ENCODE results near the gene ITSN2.
"Not testable (repeated sequence)": the region's sequence is repeated elsewhere in the genome, so short reads cannot be mapped to it uniquely, and the experiment has no call there.

The ITSN2 gene

DNA sequence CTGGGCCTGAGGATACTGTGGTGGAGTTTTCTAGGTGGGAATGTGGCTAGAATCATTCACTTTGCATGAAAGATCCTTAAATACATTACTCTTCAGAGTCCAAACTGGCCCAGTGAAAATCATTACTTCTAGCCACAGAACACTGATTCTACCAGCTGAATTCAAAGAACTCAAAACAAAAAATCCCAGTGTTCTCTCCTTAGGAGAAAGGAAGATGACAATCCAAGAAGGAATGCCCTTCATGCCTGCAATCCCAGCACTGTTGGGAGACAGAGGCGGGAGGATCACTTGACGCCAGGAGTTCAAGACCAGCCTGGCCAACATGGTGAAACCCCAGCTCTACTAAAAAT is 150.3 kb downstream of the ITSN2 start:
- no peak for DNase-seq

DNA sequence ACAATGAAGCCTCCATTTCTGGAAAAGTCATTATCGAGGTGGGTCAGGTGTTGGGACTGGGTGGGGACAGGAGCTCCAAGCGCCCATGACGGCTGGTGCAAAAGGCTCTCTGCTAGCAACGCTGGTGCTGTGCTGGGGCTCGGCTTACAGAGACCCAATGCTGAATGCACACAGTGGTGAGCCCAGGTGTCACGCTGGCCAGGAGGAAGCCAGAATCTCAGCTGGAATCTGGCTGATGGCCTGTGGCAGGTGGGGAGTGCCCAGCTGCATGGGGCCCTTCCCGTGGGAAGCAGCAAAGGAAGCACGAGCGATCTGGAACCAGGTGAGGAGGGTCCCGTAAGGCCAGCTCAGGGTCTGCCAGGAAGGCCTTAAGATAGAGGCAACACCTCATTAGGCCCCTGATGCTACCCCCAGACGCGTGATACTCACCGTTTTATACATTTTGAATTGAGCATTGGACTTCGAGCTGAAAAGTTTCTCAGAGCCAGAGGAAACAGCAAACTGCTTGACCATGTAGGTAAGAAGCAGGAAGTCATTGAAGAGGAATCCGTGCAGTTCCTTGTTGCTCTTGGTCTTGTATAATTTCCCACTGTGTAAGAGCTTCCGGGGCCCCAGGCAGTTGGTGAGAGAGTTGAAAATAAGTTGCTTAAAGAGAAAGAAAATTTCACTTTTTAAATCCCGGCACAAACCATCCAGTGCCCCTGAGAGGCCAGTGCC is 150.8 kb downstream of the ITSN2 start:
- DNase-seq, result no peak

DNA sequence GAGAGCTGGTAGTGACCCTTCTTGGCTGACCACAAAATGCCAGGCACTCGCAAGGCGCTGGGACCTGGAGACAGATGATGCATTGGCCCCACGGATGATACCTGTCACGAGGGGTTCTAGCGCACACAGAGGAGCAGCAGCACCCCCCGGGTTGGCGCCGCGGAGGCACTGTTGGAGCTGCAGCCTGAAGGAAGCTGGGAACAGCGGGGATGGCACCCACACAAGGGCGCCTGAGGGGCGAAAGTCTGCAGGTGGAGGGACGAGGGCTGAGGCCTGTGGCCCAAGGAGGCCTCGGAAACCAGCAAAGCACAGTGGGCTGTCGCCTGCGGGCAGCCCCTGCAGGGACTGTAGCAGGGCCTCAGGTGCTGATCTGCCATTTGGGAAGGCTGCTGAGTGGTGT is 151.8 kb downstream of the ITSN2 start:
- no peak for DNase-seq

DNA sequence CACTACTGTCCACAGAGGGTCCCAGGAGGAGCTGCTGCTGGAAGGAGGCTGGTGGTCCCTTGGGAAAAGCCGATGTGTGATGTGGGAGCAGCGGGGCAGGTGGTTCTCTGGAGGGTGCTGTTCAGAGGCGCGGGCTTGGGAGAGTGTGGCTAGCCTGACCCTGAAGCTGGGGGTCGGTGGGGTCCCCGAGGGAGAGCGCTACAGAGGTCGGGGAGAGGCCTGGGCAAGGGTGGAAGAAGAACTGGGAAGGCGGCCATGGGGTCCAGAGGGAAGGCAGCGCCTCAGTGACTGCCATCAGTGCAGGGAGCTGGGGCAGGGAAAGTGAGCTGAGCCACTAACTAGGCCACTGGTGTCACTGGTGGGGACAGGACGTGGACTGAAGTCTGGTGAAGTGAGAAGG is 153.0 kb downstream of the ITSN2 start:
- DNase-seq, result no peak

DNA sequence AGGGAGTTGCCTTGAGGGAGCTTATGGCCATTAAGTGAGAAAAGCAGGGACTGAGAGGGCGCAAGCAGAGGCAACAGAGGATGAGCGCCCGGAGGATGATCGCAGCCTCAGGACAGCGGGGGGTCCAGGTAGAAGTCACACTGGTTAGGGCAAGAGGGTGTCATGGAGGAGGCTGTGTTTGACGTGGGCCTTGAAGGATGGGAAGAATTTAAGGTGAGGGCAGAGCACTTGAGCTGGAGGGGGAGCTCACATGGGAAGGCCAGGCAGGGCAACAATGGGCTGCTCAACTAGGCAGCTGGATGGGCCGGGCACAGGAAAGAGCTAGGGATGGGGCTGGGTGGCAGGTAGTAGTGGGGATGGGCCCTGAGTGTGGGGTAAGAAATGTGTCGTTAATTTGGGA is 153.6 kb downstream of the ITSN2 start:
- DNase-seq, result no peak

DNA sequence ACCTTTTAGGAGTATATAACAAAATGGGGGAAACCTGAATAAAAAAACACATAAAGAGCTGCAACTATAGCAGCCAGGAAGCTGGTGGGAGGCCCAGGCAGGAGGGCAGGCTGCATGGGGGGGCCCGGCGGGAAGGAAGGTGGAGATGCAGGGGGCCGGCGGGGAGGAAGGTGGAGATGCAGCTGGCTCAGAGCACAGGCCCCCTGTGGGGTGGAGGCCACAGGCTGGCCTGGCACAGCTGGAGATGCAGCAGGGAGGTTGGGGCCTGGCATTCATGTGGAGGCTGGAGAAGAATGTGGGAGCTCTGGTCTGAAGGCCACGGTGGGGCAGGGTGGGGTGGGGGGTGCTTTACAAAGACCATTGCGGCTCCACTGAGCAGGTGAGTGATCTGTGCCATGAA is 154.1 kb downstream of the ITSN2 start:
- DNase-seq, result no peak

DNA sequence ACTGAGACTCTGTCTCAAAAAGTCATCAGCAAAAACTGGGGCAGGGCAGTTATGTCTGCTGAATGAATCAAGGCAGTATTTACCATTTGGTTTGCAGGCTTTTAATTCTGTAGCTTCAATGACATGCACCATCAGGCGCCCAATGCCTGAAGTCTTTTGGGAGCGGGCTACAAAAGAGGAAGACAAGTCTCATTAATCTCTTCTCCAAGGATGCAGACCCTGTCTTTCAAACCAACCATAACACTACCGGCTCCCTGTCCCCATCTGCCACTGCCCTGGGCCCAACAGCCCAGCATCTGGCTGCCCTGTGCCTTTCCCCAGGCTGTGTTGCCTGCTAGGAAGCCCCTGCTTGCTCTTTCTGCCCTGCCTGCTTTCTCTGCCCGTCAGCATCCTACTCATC is 155.2 kb downstream of the ITSN2 start:
- no peak for DNase-seq

DNA sequence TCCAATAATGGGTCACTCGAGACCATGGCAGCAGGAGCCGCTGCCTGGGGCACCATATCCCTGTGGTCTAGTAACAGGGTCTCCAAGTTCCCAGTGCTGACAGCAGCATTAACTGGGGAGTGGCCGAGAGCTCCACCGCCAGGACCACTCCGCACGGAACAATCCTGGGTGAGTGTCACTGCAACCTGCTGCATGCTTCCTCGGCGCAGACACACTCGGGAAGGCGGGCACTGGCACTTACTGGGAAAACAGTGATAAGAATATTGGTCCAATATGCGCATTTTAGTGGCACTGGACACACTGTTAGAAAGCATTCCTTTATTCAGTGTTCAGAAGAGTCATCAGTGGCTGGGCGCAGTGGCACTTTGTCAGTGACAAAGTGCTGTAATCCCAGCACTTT is 155.8 kb downstream of the ITSN2 start:
- no peak for DNase-seq

DNA sequence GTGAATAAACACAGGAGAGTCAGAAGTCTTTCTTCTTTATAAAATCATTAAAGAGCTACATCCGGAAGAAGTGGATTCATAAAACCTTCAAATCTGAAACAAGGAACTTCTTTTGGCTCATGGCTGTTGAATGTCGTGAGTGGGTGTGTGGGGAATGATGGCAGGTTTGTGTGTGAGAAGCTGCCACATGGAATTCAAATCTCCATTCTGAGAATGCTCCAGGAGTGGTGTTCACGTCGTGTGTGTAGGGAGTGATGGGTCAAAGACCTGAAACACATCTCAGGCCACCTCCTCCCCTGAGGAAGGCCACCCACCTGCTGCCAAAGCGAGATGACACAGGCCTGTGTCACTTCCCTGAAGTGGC is 156.6 kb downstream of the ITSN2 start:
- DNase-seq, result no peak

DNA sequence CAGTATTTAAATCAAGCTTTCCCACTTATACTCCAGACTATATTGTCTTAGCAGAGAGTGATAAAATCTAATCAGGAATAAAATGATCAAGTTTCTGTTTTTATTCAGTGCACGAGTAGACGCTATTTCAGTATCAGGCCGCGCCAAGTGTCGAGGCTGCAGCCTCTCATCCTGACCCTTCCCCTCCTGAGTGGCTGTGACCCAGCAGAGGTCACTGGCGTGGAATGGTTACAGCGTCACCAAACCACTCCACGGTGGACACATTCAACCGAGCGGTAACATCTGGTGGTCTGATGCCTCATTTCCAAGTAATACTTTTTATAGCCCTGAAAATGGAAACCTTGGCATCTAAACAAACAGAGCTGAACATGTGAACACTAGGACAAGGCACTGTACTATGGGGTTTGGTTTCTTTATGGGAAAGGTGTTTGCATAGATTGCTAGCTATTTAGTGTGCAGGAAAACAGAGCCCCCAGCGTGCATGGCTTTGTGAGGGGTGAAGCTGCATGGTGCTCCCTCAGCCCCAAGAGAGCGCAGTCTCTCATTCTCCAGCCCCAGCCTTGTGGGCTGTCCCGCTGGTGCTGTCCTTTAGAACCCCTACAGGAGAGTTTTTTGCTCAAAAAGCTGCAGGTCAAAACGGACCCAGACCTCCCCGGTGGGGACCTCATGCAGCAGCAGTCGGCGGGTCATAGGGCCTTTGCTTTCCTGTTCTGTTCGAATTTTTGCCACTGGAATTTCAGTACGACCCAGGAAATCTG is 157.1 kb downstream of the ITSN2 start:
- no peak for DNase-seq

DNA sequence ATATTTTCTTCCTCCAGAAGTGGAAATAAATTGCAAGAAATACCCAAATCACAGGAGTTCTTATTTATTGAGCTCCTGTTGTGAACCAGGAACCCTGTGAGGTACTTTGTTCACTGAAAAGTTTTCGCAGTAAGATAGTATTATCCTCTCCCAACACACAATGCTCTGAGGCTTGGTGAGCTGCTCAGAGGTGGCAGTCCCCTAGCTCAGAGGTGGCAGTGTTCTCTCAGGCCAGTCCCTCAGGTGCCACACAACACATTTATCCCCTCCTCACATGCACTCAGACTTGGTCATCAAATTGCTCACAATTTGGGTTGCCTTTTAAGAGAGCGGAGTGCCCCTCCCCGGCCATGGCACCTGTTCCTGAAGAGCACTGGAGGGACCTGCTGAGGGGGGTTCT is 159.5 kb downstream of the ITSN2 start:
- DNase-seq, result no peak

DNA sequence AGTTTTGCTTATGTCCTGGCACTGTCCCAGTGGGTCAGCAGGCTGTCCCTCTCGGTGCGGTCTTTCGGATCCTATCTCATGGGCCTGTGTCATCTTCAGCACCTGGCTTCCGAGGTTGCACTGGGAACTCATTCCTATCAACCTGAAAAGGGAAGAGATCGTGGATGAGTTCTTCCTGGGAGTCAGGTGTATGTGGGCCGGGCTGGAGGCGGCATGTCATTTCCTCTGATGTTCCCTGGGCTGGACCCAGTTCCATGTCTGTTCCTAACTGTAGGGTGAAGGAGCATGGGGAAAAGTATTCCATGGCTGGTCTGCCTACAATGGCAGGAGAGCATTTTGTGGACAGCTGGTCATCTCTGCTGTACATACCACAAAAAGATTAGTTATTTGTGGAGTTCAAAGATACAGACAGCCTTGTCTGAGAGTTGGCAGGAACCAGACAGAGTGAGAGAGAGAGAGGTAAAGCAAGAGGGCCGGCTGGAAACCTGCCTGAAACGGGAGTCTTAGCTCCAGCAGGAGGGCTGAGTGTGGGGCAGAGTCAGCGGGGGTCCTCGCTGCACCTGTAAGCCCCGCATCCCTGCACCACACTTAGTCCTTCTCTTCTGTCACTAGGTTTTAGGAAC is 160.3 kb downstream of the ITSN2 start:
- no peak for DNase-seq

DNA sequence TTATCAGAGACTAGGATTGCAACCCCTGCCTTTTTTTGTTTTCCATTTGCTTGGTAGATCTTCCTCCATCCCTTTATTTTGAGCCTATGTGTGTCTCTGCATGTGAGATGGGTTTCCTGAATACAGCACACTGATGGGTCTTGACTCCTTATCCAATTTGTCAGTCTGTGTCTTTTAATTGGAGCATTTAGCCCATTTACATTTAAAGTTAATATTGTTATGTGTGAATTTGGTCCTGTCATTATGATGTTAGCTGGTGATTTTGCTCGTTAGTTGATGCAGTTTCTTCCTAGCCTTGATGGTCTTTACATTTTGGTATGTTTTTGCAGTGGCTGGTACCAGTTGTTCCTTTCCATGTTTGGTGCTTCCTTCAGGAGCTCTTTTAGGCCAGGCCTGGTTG is 163.1 kb downstream of the ITSN2 start:
- not testable (repeated sequence) for DNase-seq

DNA sequence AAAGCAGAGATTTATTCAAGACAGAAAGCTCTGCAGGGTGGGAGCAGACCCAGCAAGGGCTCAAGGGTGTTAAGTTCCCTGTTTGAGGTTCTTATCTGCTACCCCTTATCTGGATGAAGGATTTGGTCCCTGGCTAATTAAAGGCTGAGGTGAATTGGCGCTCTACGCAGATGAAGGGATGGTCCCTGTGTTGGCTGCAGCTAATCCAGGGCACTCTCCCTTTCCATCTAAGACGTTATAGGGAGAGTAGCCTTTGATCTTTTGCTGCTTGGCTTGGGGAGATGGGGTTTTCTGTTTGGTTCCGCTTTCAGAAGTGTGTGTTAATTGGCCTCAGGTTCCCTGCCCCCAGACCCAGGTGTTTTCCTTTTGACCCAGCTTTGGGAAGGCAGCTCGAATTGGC is 168.5 kb downstream of the ITSN2 start:
- DNase-seq, result no peak

DNA sequence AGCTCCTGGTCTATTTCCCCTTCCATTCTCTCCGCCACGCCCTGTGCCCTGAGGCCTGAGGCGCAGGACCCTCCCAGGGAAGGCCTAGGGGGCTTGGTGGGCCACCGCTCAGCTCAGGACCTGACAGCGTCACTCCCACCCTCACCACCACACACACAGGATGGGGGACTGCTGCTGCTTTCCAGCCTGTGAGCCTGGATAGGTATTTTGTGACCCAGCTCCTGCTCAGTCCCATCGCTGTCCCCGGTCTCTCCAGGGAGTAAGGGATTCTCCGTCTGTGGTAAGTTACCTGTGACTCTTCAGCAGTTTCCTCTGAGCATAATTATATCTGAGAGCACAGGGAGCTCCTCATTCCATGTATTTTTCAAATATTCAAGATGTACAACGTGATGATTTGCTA is 169.2 kb downstream of the ITSN2 start:
- DNase-seq, result no peak

DNA sequence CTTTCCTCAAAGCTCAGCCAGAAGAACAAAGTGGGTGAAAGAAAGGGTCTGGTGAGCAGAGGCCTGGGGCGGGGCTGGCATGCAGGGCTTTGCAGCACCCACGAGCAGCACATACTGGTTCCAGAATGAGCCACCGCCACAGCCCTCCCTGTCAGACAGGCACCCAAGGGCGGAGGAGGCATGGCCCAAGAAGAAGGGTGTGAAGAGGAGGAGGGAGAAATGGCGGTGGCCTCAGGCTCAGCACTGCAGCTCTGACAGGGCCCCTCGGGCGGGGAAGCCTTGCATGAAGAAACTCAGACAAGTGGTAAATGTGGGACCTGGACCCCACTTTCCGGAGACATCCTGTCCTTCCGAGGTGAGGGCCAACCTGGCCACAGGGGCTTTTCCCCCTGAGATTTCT is 169.8 kb downstream of the ITSN2 start:
- no peak for DNase-seq

DNA sequence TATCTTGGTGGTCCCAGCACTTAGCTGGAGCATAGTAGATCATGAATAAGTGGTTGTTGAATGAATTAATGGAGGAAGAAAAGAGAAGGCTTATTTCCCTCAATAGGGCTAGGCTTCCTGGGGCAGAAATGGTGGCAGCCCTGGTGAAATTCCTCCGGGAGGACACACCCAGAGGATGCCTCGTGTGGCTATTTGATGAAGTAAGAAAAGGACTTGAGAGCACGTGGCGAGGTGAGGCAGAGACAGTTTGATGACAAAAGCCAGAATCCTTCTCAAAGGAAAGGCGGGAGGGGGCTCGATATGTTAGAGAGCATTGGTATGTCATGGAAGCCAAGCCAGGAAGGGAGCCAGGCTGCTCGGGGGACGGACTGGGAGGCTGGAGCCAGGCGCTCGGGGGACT is 170.8 kb downstream of the ITSN2 start:
- no peak for DNase-seq

DNA sequence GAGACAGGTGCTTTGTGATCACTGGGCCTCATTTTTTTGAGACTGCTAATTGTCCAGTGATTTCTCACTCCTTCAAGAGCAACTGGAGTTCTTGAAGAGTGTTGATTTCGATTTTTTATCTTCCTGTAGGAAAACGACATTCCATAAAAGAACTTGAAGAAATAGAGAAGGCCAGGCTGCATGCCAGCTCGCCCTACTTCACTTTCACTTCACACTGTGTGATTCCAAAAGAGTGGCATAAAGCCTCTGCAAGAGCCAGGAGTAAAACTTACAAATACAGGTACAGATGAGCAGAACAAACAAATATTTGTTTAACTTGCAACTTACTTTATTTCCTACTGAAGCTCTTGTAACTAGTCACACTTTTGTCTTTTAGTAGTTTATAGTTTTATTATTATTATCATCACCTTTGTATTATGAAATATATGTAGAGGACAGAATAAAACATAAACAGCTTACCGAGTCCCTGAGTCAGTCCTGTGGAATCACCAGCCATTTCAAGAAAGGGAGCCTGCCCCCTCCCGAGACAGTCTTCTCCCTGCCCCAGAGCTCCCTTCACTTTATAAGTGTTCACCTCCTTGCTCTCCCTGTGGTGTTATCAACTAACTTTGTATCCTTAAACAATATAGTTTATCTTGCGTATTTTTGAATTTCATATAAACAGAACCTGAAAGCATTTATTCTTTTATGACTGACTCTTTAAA is 176.8 kb downstream of the ITSN2 start:
- no peak for DNase-seq

DNA sequence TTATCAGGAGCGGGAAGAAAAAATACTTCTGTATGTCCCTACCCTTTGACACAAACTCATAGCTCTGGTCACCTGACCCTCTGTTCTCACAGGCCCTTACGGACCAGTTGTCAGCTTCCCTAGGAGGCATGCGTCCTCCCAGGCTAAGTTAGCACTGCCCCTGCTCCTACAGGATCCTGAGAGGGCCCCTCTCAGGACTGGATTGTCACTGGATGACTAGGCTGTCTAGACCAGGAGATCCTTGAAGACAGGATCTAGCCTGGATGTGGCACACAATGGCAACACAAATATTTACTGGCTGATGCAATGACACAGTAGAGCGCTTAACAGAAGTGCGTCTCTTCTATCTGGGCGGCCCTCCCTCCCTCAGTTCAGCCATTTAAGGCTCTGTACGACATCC is 177.8 kb downstream of the ITSN2 start:
- DNase-seq, result no peak

DNA sequence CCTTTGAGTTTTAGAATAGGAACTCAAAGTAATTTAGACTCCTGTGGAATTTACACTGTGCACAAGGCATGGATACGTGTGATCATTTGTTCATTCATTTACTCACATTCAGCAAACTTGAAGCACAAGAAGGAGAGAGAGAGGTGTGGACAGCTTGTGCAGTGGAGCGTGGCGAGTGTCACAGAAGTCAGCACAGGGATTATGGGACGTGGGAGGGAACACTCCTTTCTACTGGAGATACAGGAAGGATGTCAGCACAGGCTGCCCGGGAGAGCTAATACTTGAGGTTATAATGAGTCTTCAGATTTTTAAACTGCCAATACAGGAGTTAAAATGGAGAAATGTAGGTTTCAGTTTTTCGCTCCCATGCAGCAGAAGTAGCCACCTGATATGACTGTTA is 178.5 kb downstream of the ITSN2 start:
- DNase-seq, result no peak

DNA sequence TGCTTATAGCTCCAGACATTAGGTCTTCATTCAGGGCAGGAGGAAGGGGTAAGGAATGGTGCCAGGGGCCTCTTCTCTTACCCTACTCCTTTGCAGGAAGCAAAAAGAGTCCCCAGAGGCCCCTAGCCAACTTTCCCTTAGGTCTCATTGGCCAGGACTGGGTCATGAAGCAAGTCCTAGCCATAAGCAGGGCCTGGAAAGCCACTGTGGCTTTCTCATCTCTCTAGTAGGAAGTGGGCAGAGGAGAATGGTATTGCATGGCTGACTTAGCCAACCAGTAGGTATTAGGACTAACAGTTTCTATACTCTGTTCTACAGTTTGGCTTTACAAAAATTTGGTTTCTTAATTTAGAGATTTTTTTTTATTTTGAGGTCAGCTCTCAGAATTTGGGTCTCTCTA is 180.7 kb downstream of the ITSN2 start:
- DNase-seq, result peak; percentile 16

DNA sequence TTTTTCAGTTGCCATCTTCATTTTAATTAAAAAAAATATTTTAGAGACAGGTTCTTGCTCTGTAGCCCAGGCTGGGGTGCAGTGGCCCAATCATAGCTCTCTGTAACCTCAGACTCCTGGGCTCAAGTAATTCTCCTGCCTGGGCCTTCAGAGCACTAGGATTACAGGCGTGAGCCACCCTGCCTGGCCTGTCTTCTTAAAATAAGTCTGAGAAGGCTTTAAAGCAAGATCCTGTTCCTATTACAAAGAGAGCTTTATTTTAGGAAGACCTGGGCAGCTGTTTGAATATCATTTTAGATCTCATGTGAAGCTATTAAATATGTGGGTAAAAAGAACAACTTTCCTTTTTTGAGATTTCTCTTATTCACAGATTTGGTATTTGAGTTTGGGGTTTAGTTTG is 184.0 kb downstream of the ITSN2 start:
- no peak for DNase-seq

DNA sequence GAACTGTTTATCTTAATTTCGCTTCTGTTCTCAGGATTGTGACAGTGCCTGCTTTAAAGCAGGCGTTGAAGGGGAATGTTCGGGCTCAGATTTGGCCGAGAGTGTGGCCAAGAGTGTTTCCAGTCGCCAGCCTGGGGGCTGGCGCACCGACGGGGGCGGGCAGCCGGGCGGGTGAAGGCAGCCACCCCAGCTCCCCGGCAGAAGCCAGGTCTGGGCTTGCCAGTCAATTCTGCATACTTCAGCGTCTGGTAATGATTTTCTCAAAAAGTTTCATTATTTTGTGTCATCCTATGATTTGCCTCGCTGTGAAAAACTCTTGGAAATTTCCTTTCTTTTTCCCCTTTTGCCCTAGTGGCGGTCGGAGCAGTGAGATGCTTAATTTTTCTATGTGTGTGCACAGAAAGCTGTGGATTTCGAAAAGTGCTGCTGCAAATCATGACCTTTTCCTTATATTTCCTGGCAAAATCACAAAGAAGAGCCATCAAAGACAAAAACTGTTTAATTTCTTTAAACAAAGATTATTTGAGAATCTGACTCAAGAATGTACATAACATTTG is 184.6 kb downstream of the ITSN2 start:
- DNase-seq, result no peak

DNA sequence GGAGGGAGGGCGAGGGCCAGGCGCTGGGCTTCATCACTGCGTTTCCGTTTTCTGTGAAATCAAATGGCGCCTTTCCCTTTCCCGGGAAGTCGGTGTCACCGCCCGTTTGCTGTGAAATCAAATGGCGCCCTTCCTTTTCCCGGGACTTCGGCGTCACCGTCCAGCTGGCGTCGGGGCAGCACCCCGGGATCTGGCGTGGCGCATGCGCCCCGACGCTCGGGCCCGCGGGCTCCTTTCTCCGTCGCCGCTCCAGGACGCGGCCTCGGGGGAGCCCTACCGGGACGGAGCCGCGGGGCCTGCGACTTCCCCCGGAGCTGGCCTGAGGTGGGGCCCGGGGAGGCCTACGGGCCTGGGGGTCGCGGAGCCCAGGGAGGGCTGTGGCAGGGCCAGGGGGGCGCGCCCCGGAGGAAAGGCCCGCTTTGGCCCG is 185.5 kb downstream of the ITSN2 start, which contains the start of gene FAM228A:
Gene FAM228A, plus strand, starts transcription at position 203 of the 427 bp plus-strand sequence. CDS start 428 bp downstream, outside the sequence.
- DNase-seq, result no peak

Measured in hematopoietic multipotent progenitor cell treated with erythropoietin and hydrocortisone succinate and interleukin-3 and kit ligand, for 6 days (in vitro differentiated cells).